ENCODE data around the gene HADHA. TPM values are rescaled to one million over a fixed set of nuclear protein-coding genes. Genes with fewer than 3 reads are reported as not detected.

HADHA gene
- total and polyA plus RNA-seq, 2 donors from 2014 or later = 135 to 171 TPM

DNA sequence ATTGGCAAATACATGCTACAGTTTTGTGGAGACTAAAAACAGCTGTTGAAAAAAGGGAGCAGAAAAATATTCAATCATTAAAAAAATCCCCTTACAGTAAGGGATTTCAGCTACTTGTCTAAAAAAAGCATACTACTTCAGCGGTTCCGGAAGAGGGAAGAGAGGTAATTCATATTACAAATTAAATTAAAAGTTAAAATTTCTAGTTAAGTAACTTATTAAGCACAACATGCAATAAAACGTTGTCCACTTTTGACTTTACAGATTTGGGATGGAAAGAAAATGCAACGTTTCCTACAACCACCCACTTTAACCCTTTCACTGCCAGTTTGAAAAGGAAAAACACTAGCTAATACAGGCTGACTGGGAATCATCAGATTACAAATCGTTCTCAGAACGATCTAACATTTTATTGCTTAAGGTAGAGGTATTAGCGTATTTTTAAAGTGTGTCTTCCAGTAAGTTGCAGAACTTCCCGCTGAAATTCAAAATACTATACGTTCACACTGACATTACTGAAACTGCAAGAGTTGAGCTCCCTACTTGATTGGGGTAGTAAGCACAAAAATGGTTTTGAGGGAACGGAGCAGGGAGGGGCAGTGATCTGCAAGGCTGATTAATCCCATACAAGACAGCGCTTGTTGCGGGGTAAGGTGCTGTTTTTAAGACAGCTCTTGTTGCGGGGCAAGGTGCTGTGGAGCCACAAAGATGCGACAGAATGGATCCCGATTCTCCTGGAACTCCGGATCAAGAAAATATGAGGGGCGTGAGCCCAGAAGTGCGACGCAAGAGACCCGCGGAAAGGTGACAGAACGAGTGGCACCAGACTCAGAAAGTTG, 743 bp downstream of the HADHA start:
- FAIRE-seq (no peak), DNase-seq (peak in 3 of 5 donors; percentile 16 to 71 (median 68))
- TF ChIP-seq, protein P1, sequence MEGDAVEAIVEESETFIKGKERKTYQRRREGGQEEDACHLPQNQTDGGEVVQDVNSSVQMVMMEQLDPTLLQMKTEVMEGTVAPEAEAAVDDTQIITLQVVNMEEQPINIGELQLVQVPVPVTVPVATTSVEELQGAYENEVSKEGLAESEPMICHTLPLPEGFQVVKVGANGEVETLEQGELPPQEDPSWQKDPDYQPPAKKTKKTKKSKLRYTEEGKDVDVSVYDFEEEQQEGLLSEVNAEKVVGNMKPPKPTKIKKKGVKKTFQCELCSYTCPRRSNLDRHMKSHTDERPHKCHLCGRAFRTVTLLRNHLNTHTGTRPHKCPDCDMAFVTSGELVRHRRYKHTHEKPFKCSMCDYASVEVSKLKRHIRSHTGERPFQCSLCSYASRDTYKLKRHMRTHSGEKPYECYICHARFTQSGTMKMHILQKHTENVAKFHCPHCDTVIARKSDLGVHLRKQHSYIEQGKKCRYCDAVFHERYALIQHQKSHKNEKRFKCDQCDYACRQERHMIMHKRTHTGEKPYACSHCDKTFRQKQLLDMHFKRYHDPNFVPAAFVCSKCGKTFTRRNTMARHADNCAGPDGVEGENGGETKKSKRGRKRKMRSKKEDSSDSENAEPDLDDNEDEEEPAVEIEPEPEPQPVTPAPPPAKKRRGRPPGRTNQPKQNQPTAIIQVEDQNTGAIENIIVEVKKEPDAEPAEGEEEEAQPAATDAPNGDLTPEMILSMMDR (IDR thresholded peaks at IDR 0.05; ENCODE audit: borderline replicate concordance, extremely low read depth, insufficient read depth) = no peak
- Histone ChIP-seq H3K9ac (ENCODE audit: low read length in 3 of 3) (peak overlapping the region; percentile 94 to 99 (median 98)), H3K36me3 (ENCODE audit: control insufficient read depth in 2 of 3, insufficient read depth in 3 of 3, low read length in 3 of 3) (no peaks in the 10 kb centered on the region), H3K27me3 (ENCODE audit: control insufficient read depth, insufficient read depth, low read length) (no peaks in the 10 kb centered on the region), H3K4me1 (ENCODE audit: control insufficient read depth in 2 of 3, insufficient read depth in 2 of 3, low read depth in 1 of 3, low read length in 3 of 3) (peaks cover 0 to 21% (median 18%) of the 10 kb centered on the region in 3 donors), H3K9me3 (ENCODE audit: control insufficient read depth in 2 of 3, insufficient read depth in 1 of 3, low read length in 3 of 3) (no peaks in the 10 kb centered on the region), H3K4me3 (ENCODE audit: low read length in 3 of 3) (peak overlapping the region; percentile 98 to 99 (median 99)), H3K27ac (ENCODE audit: low read depth in 2 of 2, low read length in 2 of 2) (peak overlapping the region; percentile 98 to 99)
- intact Hi-C loops (cut with DNase I) = no loop called here

DNA sequence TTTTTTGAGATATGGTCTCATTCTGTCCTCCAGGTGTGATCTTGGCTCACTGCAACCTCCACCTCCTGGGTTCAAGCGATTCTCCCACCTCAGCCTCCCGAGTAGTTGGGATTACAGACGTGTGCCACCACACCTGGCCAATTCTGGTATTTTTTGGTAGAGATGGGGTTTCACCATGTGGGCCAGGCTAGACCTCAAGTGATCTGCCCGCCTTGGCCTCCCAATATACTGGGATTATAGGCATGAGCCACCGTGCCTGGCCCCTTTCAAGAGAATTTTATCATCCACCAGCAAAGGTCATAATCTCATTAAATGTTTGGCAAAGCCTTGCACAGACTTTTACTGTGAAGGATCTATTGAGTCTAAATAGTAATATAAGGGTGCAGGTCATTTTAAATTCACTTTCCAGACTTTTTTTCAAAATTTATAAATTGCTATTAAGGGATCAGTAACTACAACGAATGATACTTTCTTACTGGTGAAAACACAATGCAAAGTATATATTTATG, 2.5 kb downstream of the HADHA start:
- DNase-seq = no peak
- no peak for FAIRE-seq
- Histone ChIP-seq H3K9me3 (ENCODE audit: control insufficient read depth in 2 of 3, insufficient read depth in 1 of 3, low read length in 3 of 3) (no peaks in the 10 kb centered on the region), H3K9ac (ENCODE audit: low read length in 3 of 3) (peak overlapping the region in 1 of 3 donors; percentile 24), H3K36me3 (ENCODE audit: control insufficient read depth in 2 of 3, insufficient read depth in 3 of 3, low read length in 3 of 3) (peaks cover 2 to 7% (median 7%) of the 10 kb centered on the region in 3 donors), H3K27ac (ENCODE audit: low read depth in 2 of 2, low read length in 2 of 2) (no peak overlapping the region), H3K4me3 (ENCODE audit: low read length in 3 of 3) (no peak overlapping the region), H3K4me1 (ENCODE audit: control insufficient read depth in 2 of 3, insufficient read depth in 2 of 3, low read depth in 1 of 3, low read length in 3 of 3) (peaks cover 0 to 26% (median 19%) of the 10 kb centered on the region in 3 donors), H3K27me3 (ENCODE audit: control insufficient read depth, insufficient read depth, low read length) (no peaks in the 10 kb centered on the region)
- intact Hi-C loops (cut with DNase I) = no loop called here
- TF ChIP-seq, protein P1 (IDR thresholded peaks at IDR 0.05; ENCODE audit: borderline replicate concordance, extremely low read depth, insufficient read depth) = no peak

DNA sequence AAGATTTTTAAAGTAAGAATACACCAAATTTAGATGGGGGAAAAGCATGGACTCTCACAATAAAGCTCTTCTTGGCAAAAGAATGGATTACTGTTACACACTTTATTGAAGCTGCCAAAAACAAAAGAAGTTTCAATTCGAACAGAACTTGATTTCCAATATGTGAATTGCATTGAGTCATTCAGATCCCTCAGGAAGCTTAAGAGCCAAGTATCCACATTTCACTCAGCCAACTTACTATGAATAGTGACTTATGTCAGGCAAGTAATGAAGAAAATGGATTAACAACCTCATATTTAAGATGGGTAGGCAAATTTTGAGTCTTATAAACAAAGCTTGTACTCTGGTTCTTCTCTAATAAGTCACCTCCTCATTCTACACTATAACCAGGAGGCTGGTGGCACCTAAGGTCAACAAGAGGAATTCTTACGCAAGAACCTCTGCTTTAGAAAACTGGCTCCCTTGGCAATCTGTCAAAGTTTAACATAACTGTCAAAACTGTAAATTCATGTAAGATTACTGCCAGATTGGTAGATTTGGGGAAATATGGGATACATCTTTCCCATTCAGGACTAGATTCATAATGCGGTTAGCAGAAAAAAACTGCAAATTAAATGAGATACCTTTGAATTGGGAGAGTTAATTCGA, 6.0 kb downstream of the HADHA start:
- intact Hi-C loops (cut with DNase I) = no loop called here
- H3K9ac ChIP-seq (ENCODE audit: low read length in 3 of 3) = peak overlapping the region in 1 of 3 donors; percentile 23
- TF ChIP-seq, protein P1 (IDR thresholded peaks at IDR 0.05; ENCODE audit: borderline replicate concordance, extremely low read depth, insufficient read depth) = no peak
- FAIRE-seq (no peak), DNase-seq (no peak)
- H3K27ac ChIP-seq (ENCODE audit: low read depth in 2 of 2, low read length in 2 of 2) = no peak overlapping the region
- H3K36me3 ChIP-seq (ENCODE audit: control insufficient read depth in 2 of 3, insufficient read depth in 3 of 3, low read length in 3 of 3) = peaks cover 5 to 37% (median 26%) of the 10 kb centered on the region in 3 donors
- no peaks in the 10 kb centered on the region for H3K9me3 ChIP-seq (ENCODE audit: control insufficient read depth in 2 of 3, insufficient read depth in 1 of 3, low read length in 3 of 3)
- no peak overlapping the region for H3K4me3 ChIP-seq (ENCODE audit: low read length in 3 of 3)
- no peaks in the 10 kb centered on the region for H3K27me3 ChIP-seq (ENCODE audit: control insufficient read depth, insufficient read depth, low read length)
- peaks cover 0 to 26% (median 7%) of the 10 kb centered on the region in 3 donors for H3K4me1 ChIP-seq (ENCODE audit: control insufficient read depth in 2 of 3, insufficient read depth in 2 of 3, low read depth in 1 of 3, low read length in 3 of 3)
